Measurements from ENCODE around the gene NDUFA12. TPM values are rescaled to one million over a fixed set of nuclear protein-coding genes. Genes with fewer than 3 reads are reported as not detected.
A peak's percentile ranks its signal among the peaks of the same experiment; 100 is the strongest.

NDUFA12 gene
- total RNA-seq, 1 donor from 2014 or later = 96.5 TPM

- peaks cover 2% of the 10 kb centered on the region for H3K27me3 Mint-ChIP-seq (ENCODE audit: unreplicated experiment)
Measured at GRCh38 chr12:94961911-94962310, 41.6 kb downstream of the NDUFA12 start.

GRCh38 chr12:94961256-94961824 lies 42.2 kb downstream of the NDUFA12 start:
- no peak for TF ChIP-seq CTCF (IDR thresholded peaks at IDR 0.05; ENCODE audit: unreplicated experiment)
- DNase-seq (ENCODE audit: low spot score) = no peak
- Mint-ChIP-seq H3K27ac (ENCODE audit: unreplicated experiment) (no peak overlapping the region), H3K27me3 (ENCODE audit: unreplicated experiment) (peaks cover 2% of the 10 kb centered on the region), H3K4me3 (ENCODE audit: unreplicated experiment) (no peak overlapping the region), H3K36me3 (ENCODE audit: low read depth, unreplicated experiment) (no peaks in the 10 kb centered on the region), H3K4me1 (ENCODE audit: unreplicated experiment) (no peaks in the 10 kb centered on the region), H3K9me3 (ENCODE audit: unreplicated experiment) (no peaks in the 10 kb centered on the region)

More at GRCh38 chr12:94961911-94962310, 41.6 kb downstream of the NDUFA12 start:
- H3K27ac Mint-ChIP-seq (ENCODE audit: unreplicated experiment) = no peak overlapping the region
- no peak overlapping the region for H3K4me3 Mint-ChIP-seq (ENCODE audit: unreplicated experiment)
- no peaks in the 10 kb centered on the region for H3K36me3 Mint-ChIP-seq (ENCODE audit: low read depth, unreplicated experiment)
- H3K9me3 Mint-ChIP-seq (ENCODE audit: unreplicated experiment) = no peaks in the 10 kb centered on the region
- no peak for TF ChIP-seq CTCF (IDR thresholded peaks at IDR 0.05; ENCODE audit: unreplicated experiment)
- peaks cover 2% of the 10 kb centered on the region for H3K4me1 Mint-ChIP-seq (ENCODE audit: unreplicated experiment)
- no peak for DNase-seq (ENCODE audit: low spot score)

GRCh38 chr12:94957006-94957405 lies 46.5 kb downstream of the NDUFA12 start:
- H3K4me1 Mint-ChIP-seq (ENCODE audit: unreplicated experiment) = peaks cover 9% of the 10 kb centered on the region
- H3K36me3 Mint-ChIP-seq (ENCODE audit: low read depth, unreplicated experiment) = no peaks in the 10 kb centered on the region
- H3K27me3 Mint-ChIP-seq (ENCODE audit: unreplicated experiment) = peaks cover under 1% of the 10 kb centered on the region
- H3K4me3 Mint-ChIP-seq (ENCODE audit: unreplicated experiment) = peak overlapping the region; percentile 7
- no peaks in the 10 kb centered on the region for H3K9me3 Mint-ChIP-seq (ENCODE audit: unreplicated experiment)
- H3K27ac Mint-ChIP-seq (ENCODE audit: unreplicated experiment) = no peak overlapping the region
- TF ChIP-seq CTCF (IDR thresholded peaks at IDR 0.05; ENCODE audit: unreplicated experiment) = no peak
- no peak for DNase-seq (ENCODE audit: low spot score)

- H3K9me3 Mint-ChIP-seq (ENCODE audit: unreplicated experiment) = no peaks in the 10 kb centered on the region
- no peak overlapping the region for H3K4me3 Mint-ChIP-seq (ENCODE audit: unreplicated experiment)
- H3K36me3 Mint-ChIP-seq (ENCODE audit: low read depth, unreplicated experiment) = no peaks in the 10 kb centered on the region
- no peak for TF ChIP-seq CTCF (IDR thresholded peaks at IDR 0.05; ENCODE audit: unreplicated experiment)
- H3K27me3 Mint-ChIP-seq (ENCODE audit: unreplicated experiment) = no peaks in the 10 kb centered on the region
- no peak overlapping the region for H3K27ac Mint-ChIP-seq (ENCODE audit: unreplicated experiment)
- peaks cover 17% of the 10 kb centered on the region for H3K4me1 Mint-ChIP-seq (ENCODE audit: unreplicated experiment)
- DNase-seq (ENCODE audit: low spot score) = no peak
Measured at GRCh38 chr12:94954948-94955592, 48.4 kb downstream of the NDUFA12 start.

- H3K4me1 Mint-ChIP-seq (ENCODE audit: unreplicated experiment) = peaks cover 19% of the 10 kb centered on the region
- H3K4me3 Mint-ChIP-seq (ENCODE audit: unreplicated experiment) = no peak overlapping the region
- TF ChIP-seq CTCF (IDR thresholded peaks at IDR 0.05; ENCODE audit: unreplicated experiment) = no peak
- H3K27ac Mint-ChIP-seq (ENCODE audit: unreplicated experiment) = no peak overlapping the region
- DNase-seq (ENCODE audit: low spot score) = no peak
- no peaks in the 10 kb centered on the region for H3K36me3 Mint-ChIP-seq (ENCODE audit: low read depth, unreplicated experiment)
- H3K9me3 Mint-ChIP-seq (ENCODE audit: unreplicated experiment) = no peaks in the 10 kb centered on the region
- no peaks in the 10 kb centered on the region for H3K27me3 Mint-ChIP-seq (ENCODE audit: unreplicated experiment)
Measured at GRCh38 chr12:94954029-94954685, 49.3 kb downstream of the NDUFA12 start.

All from endothelial cell (in vitro differentiated cells).